ENCODE results near the gene NHLRC4.
A peak's percentile ranks its signal among the peaks of the same experiment; 100 is the strongest.

Gene NHLRC4

DNA sequence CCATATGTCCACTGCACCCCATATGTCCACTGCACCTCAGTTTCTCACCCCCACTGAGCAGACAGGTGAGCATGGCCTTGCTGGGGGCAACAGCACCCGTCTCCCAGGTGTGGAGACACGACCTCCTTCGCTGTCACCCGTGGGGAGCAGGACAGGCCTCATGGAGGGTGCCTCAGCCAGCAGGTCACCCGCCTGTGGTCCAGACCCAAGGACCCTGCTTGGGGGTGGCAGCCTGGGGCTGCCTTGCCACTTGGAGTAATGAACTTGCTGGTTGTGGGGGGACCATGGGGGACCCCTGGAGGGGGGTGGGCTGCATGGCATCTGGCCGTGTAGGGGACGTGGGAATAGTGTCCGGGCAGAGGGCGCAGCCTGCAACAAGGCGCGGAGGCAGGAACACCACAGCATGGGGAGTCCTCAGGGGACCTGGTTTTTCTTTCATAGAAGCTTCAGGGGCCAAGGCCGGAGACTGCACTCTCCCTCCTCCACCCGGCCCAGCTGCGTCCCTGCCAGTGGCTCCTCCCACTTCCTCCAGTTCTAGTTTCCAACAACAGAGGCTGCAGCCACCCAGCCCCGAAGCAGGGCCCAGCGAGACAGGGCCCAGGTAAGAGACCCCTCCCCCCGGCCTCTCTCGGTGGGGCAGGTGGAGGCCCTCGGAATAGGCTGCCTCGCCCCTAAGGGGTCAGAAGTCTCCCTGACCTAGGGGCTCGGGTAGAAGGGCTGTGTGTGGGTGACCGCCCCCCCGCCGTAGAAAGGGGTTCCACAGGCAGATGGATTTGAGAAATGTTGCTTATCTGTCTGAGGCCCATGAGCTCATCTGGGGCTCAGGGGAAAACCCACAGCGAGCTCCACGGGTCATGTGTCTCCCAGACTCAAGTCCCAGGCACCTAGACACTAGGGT lies at the start of gene NHLRC4:
TSS of gene NHLRC4 (plus strand) at position 531 of the 898 bp plus-strand sequence. CDS start 1,043 bp downstream, outside the sequence.
- peak; percentile 61 to 70 for DNase-seq

DNA sequence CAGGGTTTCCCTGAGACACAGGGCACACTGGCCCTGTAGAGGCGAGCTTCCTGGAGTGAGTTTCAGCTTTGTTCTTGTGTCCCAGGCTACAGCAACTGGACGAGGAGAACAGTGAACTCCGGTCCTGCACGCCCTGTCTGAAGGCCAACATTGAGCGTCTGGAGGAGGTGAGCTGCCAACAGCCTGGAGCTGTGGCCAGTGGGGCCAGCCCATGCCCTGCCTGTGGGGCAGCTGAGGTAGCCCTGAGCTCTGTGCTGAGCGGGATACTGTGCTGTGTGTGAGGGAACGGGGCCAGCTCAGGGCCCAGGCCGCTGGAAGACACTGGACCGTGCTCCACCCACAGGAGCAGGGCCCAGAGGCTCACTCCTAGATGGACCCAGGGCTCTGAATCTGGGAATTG lies 47.9 kb upstream of the NHLRC4 start:
- no peak for DNase-seq

- no peak for DNase-seq
Observed at GRCh38 chr16:519425-519824, 47.4 kb upstream of the NHLRC4 start.

- no peak for DNase-seq
Observed at GRCh38 chr16:519841-520687, 46.7 kb upstream of the NHLRC4 start.

DNA sequence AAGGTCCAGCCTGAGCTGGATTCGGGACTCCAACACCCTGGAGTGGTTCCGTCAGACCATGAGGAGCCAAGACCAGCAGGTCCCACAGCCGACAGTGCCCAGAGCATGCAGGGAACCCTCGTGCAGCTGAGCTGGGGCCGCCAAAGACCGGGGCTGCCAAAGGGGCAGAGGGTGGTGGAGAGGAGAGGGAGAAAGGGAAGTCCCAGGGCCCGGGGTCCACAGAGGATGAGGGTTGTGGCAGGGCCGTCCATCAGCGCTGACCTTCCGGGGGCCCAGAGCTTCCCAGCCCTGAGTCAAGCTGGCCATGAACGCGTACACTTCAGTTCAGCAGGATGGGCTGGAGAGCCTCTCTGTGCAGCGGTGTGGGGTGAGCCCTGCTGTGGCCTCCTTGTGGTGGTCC lies 46.0 kb upstream of the NHLRC4 start:
- no peak for DNase-seq

- no peak for DNase-seq
Observed at GRCh38 chr16:521381-522210, 45.2 kb upstream of the NHLRC4 start.

GRCh38 chr16:522320-523096 lies 44.3 kb upstream of the NHLRC4 start:
- DNase-seq = no peak

DNA sequence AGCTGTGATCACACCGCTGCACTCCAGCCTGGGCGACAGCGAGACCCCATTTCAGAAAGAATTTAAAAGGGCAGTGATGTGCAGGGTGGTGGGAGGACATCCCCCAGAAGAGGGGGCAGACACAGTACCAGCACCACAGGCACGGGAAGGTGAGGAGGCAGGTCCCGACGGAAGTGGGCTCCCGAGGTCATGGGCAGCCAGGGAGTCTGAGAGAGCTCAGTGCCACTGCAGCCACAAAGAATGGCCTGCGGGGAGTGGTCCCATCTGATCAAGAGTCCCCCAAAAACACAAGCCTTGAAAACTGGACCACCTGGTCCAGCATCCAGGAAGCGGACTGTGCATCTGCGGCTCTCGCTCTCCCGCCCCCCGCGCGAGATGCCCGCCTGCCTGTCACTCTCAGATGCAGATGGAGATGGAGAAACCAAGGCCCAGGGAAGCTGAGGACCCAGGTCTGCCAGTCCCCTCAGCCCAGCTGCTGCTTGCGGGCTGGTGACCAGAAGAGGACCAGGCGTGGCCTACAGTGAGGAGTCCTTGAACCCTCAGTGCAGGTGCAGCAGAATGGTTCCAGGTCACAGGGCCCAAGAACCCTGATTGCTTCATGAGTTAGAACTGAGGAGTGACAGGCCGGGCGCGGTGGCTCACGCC lies 43.6 kb upstream of the NHLRC4 start:
- no peak for DNase-seq

DNA sequence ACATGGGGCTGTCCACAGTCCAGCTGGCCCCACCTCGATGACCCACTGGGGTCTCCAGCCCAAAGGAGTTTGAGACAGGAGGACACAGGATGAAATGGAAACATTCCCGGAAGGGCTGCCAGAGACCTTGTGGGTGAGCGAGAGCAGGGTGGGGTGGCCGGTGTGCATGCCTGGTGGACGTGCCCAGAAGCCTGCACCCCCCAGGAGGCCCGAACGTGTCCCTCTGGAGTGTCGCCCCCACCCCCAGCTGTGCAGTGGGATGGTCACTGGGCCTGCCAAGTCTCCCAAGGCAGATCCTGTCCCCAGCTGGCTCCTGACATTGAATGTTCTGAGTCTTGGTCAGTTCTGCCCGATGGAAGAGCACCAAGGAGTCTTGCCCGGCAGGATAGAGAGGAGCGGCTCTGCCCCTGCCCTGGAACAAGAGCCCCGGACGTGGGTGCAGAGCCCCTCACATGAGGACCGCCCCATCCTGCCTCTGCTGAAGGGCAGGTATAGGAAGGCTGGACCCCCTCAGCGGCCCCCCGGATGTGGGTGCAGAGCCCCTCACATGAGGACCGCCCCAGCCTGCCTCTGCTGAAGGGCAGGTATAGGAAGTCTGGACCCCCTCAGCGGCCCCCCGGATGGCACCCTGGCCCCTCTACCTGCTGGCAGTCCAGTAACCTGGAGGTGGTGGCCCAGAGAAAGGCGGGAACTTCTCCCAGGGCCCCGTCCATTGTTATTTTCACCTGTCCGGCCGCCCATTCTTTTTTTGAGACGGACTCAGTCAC lies 42.3 kb upstream of the NHLRC4 start:
- DNase-seq = no peak

- no peak for DNase-seq
Observed at GRCh38 chr16:525123-525519, 41.7 kb upstream of the NHLRC4 start.

DNA sequence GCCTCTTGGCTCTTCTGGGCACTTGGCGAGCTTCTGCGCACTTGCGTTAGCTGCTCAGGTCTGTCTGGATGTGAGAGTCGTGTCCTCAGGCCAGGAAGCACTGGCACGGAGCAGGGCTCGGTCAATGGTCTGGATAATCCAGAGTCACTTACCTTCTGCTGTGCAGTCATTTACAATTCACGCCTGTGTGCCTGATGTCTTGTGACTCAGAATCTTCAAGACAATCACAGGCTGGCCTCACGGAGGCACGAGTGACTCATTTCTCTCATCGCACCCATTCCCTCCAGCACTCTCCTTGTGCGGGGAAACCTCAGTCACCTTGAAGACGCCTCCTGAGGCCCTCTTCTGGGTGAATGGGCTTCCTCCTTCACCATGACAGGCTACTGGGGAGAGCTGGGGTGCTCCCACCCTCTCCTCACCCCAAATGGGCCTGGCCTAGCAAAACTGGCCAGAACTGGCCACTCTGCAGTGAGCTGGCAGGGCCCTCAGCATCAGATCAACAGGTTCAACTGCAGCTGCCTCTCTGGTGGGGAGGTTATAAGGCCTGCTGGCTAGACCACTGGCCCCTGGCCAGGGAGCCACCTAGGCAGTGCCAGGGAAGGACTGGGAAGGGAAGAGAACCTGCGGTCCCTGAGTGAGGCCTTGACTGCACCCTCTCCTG lies 41.2 kb upstream of the NHLRC4 start:
- DNase-seq = peak; percentile 77 to 85

DNA sequence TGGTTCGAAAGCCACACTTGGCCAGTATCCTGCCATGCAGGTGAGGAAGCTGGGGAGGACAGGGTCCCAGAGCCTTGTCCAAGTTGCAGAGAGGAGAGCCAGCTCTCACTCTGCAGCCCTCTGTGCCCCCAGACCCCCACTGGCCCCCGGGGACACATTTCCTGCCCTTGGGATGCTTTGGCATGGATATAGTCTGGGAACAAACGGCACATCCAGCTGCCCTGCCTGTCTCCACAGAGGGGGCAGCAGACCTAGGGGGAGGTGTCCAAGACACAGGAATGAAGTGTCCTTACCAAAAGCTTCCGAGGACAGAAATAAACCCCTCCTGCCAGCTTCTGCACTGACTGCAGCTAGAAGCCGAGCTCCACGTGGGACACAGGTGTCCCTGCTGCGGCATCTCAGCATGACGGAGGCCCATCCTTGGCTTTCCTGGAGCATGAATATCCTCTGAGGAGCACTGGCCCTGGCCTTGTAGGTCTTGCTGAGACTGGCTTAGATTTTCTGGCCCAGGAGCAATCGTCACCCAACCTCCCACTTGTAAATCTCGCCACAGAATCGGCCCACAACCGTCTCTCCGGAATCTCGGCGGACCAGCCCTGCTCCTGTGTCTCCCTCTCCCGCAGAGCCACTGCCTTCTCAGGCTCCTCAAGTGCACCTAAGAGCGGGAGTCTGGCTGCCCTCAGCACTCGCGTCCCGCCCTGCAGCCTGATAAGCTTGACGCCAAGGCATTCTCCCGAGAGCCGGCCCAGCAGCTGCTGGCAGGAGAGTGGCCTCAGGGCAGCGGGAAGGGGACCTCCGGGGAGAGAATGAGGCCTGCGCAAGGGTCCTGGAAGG lies 40.4 kb upstream of the NHLRC4 start:
- DNase-seq = peak; percentile 34 to 41

DNA sequence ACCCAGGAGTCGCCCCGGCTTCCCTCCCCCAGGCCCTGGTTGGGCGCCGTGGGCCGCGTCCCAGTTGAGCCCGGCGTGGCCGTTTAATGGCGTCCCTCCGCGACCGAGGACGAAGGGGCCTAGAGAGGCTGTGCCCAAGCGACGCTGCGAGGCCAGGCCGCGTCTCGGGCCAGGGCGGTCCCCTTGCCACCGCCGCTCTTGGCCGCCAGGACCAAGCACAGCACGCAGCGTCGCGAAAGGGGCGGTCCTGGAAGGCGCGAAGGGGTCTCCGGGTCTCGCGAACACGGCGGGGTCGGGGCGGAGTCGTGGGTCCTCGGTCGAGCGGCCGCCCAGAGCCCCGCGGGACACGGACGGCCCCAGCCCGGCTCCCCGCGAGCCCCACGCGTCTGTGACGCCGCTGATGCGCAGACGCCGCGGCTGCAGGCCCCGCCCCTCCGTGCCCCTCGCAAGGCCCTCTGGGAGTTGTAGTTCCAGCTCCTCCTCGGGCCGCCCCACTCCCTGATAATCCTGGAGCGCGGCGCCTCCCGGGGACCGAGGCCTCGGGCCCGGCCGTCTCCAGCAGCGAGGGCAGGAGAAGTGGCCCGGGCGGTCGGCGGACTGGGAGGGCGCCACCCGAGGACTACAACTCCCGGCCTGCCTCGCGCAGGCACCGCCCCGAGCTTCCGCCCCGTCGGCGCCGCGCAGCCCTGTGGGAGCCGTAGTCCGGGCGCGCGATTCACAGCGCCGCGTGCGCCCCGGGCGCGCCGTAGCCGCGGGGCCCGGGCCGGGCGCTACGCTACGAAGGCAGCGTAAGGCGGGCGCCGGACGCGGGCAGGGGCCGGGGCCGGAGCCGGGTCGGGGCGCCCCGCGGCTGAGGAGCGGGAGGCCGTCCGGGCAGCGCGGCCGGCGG lies 39.5 kb upstream of the NHLRC4 start, which contains the start of gene CAPN15:
TSS of gene CAPN15 (plus strand) at position 698 of the 889 bp plus-strand sequence. CDS start 19,127 bp downstream, outside the sequence.
- peak; percentile 88 for DNase-seq

DNA sequence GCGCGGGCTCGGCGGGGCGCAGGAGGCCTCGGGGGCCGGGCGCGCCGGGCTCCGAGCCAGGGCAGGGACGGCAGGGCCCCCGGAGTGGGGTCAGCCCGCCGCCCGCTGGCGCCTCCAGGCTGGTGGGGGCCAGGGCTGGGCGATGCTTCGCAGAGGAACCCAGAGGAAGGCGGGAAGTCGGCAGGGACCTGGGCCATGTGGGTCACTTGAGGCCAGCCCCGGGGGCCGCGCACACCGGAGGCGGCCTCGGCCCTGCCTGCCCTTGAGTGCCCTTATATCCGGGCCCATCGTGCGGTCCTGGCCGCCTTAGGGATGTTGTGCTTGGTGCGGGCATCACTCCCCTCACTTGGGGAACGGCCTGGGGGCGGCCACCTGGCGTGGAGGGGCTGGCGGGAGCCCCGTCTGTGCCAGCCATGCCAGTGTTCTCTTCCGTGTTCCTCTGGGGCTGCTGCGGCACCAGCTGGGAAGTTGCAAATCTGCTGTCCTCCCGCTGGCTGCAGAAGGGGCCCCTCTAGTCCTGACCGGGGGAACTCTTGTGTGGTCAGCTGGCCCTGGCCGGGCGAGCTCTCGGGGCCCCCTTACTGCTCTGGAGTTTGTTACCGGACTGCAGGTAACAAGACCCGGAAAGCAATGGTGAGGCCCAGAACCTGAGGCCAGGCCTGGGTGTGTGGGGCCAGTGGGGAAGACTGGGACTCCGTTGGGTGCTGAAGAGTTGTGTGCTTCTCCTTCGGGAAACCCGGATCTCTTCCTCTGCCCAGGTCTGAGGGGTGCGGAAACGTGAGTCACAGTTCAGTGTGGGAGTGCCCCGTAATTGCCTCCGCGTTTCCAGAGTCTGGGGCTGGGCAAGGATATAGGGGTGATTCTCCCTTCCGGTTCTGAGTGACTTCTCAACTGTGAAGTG lies 38.4 kb upstream of the NHLRC4 start:
- peak; percentile 58 to 71 for DNase-seq

DNA sequence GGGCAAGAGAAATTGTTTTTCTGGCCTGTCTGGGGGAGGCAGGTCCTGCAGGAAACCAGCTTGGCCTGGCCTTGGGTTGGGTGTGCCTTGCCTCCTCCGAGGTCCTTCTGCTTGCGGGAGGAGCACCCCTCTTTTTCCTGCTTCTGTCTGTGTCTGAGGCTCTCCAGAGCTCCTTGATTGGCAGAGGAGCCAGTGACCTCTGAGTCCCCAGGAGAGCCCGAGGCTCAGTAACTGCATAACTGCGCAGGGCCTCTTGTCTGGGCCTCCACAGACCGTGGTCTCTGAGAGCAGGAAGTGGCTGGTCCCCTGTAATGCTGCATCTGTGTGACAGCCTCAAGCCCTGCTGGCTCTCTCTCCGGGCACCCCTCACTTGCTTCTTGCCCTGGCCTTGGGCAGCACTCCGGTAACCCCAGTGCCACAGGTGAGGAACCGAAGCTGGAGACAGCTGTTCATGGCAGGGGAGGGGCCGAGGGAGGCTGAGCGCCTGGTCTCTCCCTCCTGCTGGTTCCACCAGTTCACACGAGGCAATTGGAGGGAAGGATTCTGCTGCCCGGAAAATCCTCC lies 37.7 kb upstream of the NHLRC4 start:
- DNase-seq = no peak

DNA sequence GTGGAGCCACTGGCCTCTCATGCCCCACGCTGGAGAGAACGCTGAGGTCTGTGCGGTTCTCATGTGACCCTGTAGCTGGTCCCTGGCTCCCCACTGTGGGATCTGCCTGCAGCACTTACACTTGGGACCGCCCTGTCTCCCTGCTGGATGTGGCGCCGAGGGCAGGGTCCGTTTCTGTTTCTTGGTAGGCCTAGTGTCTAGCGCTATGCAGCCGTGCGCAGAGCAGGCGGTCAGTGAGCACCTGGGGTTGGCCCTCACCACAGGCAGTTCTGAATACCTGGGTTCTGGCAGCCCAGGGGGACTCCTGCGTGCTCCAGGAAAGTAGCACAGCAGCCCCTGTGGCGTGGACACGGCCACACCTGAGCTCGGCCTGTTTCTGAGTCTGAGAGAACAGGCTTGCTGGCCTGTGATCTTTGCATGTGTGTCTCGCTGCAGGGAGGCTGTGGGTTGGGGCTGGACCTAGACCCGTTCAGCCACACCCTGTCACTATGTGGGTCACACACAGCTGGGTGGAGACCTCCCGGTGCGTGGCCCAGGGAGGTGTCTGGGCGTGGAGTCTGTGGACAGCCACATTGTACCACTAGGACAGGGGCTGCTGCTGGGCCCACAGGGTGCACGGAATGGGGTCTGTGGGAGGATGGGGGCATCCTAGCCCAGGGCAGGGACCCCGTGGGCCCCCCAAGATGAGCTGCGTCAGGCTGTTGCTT lies 36.5 kb upstream of the NHLRC4 start:
- DNase-seq = no peak

Data from activated CD4-positive, alpha-beta T cell treated with anti-CD3 and anti-CD28 coated beads, Interleukin-2, amount 50 U/mL, for 48 hours (primary cell).